Stimulated activated CD8-positive, alpha-beta memory T cell treated with anti-CD3 and anti-CD28 coated beads, Interleukin-2, amount 100 ng/mL, for 1 hour (primary cell): ENCODE measurements around the gene RBM25.
"Not testable (repeated sequence)": the region's sequence is repeated elsewhere in the genome, so short reads cannot be mapped to it uniquely, and the experiment has no call there.

Source experiments
- DNase-seq, 2 donors: peaks; one replicate each; pipeline ENCODE4 v3.0.0-alpha.2; 2020; ENCODE audit warnings: low read depth in 2 of 2

Gene RBM25

DNA sequence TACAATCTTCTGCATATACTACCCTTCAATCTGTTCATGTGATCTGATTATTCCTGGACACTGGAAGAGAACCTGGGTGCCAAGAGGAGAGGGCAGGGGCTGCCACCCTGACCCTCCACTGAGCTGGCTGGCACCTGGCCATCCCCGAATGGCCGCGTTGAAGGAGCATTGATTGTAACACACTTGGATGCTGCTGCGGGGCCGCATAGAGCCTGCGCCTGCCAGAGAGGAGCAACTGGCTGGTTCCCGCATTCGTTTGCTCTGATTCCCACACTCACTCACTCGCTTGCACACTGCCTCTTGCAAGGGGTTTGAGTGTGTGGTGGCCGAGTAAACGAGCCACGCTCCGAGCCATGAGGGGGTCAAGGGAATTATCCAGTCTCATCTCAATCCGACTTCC is 110.4 kb downstream of the RBM25 start:
- DNase-seq = no peak

DNA sequence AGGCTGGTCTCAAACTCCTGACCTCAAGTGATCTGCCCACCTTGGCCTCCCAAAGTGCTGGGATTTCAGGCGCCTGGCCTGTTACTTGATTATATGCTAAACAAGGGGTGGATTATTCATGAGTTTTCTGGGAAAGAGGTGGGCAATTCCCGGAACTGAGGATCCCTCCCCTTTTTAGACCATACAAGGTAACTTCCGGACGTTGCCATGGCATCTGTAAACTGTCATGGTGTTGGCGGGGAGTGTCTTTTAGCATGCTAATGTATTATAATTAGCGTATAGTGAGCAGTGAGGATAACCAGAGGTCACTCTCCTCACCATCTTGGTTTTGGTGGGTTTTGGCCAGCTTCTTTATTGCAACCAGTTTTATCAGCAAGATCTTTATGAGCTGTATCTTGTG is 111.5 kb downstream of the RBM25 start:
- DNase-seq = not testable (repeated sequence)

DNA sequence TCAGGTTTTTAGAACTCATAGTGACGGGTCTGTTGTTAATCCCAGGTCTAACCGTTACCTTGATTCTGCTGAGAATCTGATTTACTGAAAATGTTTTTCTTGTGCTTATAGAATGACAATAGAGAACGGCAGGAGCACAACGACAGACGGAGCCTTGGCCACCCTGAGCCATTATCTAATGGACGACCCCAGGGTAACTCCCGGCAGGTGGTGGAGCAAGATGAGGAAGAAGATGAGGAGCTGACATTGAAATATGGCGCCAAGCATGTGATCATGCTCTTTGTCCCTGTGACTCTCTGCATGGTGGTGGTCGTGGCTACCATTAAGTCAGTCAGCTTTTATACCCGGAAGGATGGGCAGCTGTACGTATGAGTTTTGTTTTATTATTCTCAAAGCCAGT is 112.4 kb downstream of the RBM25 start:
- DNase-seq = no peak

DNA sequence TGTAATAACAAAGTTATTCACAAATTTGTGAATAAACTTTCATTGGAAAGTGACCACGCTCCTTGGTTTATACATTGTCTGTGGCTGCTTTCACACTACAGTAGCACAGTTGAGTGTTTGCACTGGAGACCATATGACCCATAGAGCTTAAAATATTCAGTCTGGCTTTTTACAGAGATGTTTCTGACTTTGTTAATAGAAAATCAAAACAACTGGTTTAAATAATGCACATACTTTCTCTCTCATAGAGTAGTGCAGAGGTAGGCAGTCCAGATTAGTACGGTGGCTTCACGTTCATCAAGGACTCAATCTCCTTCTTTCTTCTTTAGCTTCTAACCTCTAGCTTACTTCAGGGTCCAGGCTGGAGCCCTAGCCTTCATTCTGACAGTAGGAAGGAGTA is 114.2 kb downstream of the RBM25 start:
- no peak for DNase-seq

DNA sequence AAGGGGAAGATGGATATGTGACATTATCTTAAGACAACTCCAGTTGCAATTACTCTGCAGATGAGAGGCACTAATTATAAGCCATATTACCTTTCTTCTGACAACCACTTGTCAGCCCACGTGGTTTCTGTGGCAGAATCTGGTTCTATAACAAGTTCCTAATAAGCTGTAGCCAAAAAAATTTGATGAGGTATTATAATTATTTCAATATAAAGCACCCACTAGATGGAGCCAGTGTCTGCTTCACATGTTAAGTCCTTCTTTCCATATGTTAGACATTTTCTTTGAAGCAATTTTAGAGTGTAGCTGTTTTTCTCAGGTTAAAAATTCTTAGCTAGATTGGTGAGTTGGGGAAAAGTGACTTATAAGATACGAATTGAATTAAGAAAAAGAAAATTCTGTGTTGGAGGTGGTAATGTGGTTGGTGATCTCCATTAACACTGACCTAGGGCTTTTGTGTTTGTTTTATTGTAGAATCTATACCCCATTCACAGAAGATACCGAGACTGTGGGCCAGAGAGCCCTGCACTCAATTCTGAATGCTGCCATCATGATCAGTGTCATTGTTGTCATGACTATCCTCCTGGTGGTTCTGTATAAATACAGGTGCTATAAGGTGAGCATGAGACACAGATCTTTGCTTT is 114.9 kb downstream of the RBM25 start:
- DNase-seq = no peak
